Measurements from ENCODE around the gene MAST4. TPM values are rescaled to one million over a fixed set of nuclear protein-coding genes. Genes with fewer than 3 reads are reported as not detected.

Gene MAST4
- total RNA-seq, 2 donors from 2014 or later: 36.8 to 45.7 TPM

- no peaks in the 10 kb centered on the region for H3K27me3 ChIP-seq (replicated peaks; ENCODE audit: insufficient read depth)
- TF ChIP-seq POLR2AphosphoS5 (IDR thresholded peaks at IDR 0.05): no peak
- no peak for TF ChIP-seq POLR2A (IDR thresholded peaks at IDR 0.05)
- no peak for TF ChIP-seq CTCF (IDR thresholded peaks at IDR 0.05)
- no peaks in the 10 kb centered on the region for H3K9me3 ChIP-seq
- H3K4me3 ChIP-seq: peak overlapping the region; percentile 48 to 50
- no peak for DNase-seq (ENCODE audit: low spot score)
- peak overlapping the region; percentile 84 to 85 for H3K27ac ChIP-seq
- H3K36me3 ChIP-seq: no peaks in the 10 kb centered on the region
- 53% methylated on average over 6 of the region's 6 CpGs for whole genome bisulfite sequencing
- no peaks in the 10 kb centered on the region for H3K4me1 ChIP-seq (replicated peaks)
- intact Hi-C loops (cut with DNase I): loop anchor here (5.0 kb wide), 1 partner anchor 84 kb away; no protein-coding TSS in a partner anchor
Measured at GRCh38 chr5:67002832-67003684, 406.9 kb downstream of the MAST4 start.

GRCh38 chr5:67003685-67003934, 407.4 kb downstream of the MAST4 start:
- no peak for DNase-seq (ENCODE audit: low spot score)
- no peaks in the 10 kb centered on the region for H3K36me3 ChIP-seq
- intact Hi-C loops (cut with DNase I): loop anchor here (5.0 kb wide), 1 partner anchor 84 kb away; no protein-coding TSS in a partner anchor
- H3K27me3 ChIP-seq (replicated peaks; ENCODE audit: insufficient read depth): no peaks in the 10 kb centered on the region
- H3K27ac ChIP-seq: peak overlapping the region; percentile 84 to 85
- H3K4me3 ChIP-seq: peak overlapping the region; percentile 48 to 50
- WGBS: 2% methylated on average over 4 of the region's 4 CpGs
- no peaks in the 10 kb centered on the region for H3K4me1 ChIP-seq (replicated peaks)
- TF ChIP-seq POLR2AphosphoS5 (IDR thresholded peaks at IDR 0.05) (no peak), CTCF (IDR thresholded peaks at IDR 0.05) (no peak), POLR2A (IDR thresholded peaks at IDR 0.05) (no peak)
- no peaks in the 10 kb centered on the region for H3K9me3 ChIP-seq

- intact Hi-C loops (cut with DNase I): loop anchor here (5.0 kb wide), 1 partner anchor 83 kb away; no protein-coding TSS in a partner anchor
- Histone ChIP-seq H3K27me3 (replicated peaks; ENCODE audit: insufficient read depth) (no peaks in the 10 kb centered on the region), H3K27ac (peak overlapping the region; percentile 84 to 85), H3K9me3 (no peaks in the 10 kb centered on the region), H3K4me1 (replicated peaks) (no peaks in the 10 kb centered on the region), H3K4me3 (peak overlapping the region; percentile 48 to 50), H3K36me3 (no peaks in the 10 kb centered on the region)
- WGBS: under 1% methylated on average over 47 of the region's 54 CpGs
- TF ChIP-seq CTCF (IDR thresholded peaks at IDR 0.05) (no peak), POLR2A (IDR thresholded peaks at IDR 0.05) (peak; percentile 87), POLR2AphosphoS5 (IDR thresholded peaks at IDR 0.05) (peak; percentile 88)
- DNase-seq (ENCODE audit: low spot score): peak; percentile 91
Measured at GRCh38 chr5:67003935-67004729, 407.9 kb downstream of the MAST4 start.

GRCh38 chr5:67004730-67005350, 408.6 kb downstream of the MAST4 start:
- Histone ChIP-seq H3K4me3 (peak overlapping the region; percentile 48 to 50), H3K36me3 (no peaks in the 10 kb centered on the region), H3K27me3 (replicated peaks; ENCODE audit: insufficient read depth) (no peaks in the 10 kb centered on the region), H3K9me3 (no peaks in the 10 kb centered on the region), H3K27ac (peak overlapping the region; percentile 84 to 85), H3K4me1 (replicated peaks) (no peaks in the 10 kb centered on the region)
- TF ChIP-seq POLR2AphosphoS5 (IDR thresholded peaks at IDR 0.05): no peak
- no peak for TF ChIP-seq POLR2A (IDR thresholded peaks at IDR 0.05)
- TF ChIP-seq CTCF (IDR thresholded peaks at IDR 0.05): no peak
- intact Hi-C loops (cut with DNase I): loop anchor here (5.0 kb wide), 1 partner anchor 82 kb away; no protein-coding TSS in a partner anchor
- 6% methylated on average over 11 of the region's 11 CpGs for WGBS
- DNase-seq (ENCODE audit: low spot score): no peak
